WI38 (cell line): ENCODE measurements around the gene CTSA.
A peak's percentile ranks its signal among the peaks of the same experiment; 100 is the strongest.

ENCODE experiments used
- H3K4me3 ChIP-seq: 2 replicates; pipeline ENCODE4 v1.5.1; 2011; ENCODE audit warnings: low read depth, mild to moderate bottlenecking, control low read depth, low read length
- CTCF ChIP-seq: IDR thresholded peaks from 2 replicates; pipeline ENCODE4 v1.5.1; 2012; ENCODE audit warnings: low read depth, mild to moderate bottlenecking, control low read depth, low read length

Gene CTSA

GRCh38 chr20:45919542-45920399 is 28.6 kb downstream of the CTSA start:
- H3K4me3 ChIP-seq, result no peak overlapping the region
- TF ChIP-seq CTCF, result no peak

GRCh38 chr20:45920462-45921336 is 29.6 kb downstream of the CTSA start:
- no peak for TF ChIP-seq CTCF
- H3K4me3 ChIP-seq, result no peak overlapping the region

DNA sequence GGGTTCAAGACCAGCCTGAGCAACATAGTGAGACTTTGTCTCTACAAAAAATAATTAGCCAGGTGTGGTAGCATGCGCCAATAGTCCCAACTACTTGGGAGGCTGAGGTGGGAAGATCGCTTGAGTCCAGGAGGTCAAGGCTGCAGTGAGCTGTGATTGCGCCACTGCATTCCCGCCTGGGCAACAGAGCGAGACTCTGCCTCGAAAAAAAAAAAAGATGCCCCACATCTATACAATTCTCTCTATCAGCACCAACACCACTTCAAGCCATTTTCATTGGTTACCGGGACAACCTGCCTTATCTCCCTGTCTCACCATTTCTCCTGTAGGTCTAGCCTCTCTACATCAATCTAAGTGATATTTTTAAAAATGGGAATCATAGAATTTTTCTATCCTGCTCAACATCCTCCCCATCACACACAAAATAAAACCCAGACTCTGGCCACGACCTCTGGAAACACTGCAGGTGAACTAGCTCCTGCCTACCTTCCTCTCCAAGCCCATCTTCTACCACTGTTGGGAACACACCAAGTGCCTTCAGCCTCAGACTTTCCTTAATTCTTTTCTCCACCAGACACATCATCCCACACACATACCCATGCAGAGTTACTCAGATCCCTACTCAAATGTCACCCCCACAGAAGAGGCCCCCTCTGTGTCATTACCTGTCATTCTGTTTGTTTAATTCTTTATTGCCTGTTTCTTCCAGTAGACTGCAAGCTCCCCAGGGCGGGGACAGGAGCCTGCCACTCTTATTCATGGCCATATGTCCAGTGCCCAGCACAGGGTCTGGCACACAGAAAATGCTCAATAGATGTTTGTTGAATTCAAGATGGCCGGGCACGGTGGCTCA is 30.4 kb downstream of the CTSA start:
- no peak for TF ChIP-seq CTCF

DNA sequence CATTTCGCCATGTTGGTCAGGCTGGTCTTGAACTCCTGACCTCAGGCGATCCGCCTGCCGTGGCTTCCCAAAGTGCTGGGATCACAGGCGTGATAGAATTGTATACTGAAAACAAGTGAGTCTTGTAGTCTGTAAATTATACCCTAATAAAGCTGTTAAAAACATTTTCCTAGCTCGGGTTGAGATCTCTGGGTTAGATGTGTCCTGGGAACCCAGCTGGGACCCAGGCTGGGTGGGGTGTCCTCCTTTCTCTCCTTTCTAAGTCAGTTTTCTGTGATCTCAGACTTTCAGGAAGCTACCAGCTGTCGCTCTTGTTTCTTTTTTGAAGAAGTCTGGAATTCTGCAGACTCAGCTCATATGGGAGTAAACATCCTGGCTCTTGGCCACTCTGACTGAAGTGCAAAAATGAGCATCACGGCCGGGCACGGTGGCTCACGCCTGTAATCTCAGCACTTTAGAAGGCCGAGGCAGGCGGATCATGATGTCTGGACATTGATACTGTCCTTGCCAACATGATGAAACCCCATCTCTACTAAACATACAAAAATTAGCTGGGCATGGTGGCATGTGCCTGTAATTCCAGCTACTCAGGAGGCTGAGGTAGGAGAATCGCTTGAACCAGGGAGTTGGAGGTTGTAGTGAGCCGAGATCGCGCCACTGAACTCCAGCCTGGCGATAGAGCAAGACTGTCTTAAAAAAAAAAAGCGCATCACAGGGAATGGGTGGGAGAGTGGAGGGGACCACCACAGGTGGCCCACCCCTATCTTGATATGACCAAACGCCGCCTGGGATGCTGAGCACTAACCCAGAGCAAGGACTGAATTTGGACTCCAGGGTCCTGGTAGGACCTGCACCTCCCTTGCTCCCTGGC is 33.5 kb downstream of the CTSA start:
- TF ChIP-seq CTCF, result no peak

More for the DNA sequence above, 30.4 kb downstream of the CTSA start:
- H3K4me3 ChIP-seq, result no peak overlapping the region

GRCh38 chr20:45925821-45926506 is 34.8 kb downstream of the CTSA start:
- H3K4me3 ChIP-seq, result no peak overlapping the region
- TF ChIP-seq CTCF, result no peak

More for the DNA sequence above, 33.5 kb downstream of the CTSA start:
- 0 out of 2 replicates have a peak overlapping the region, but pooled peaks have one; percentile 24 for H3K4me3 ChIP-seq

GRCh38 chr20:45926731-45927070 is 35.6 kb downstream of the CTSA start:
- TF ChIP-seq CTCF, result no peak
- H3K4me3 ChIP-seq, result no peak overlapping the region
